ENCODE results near the gene CAPZB. TPM values are rescaled to one million over a fixed set of nuclear protein-coding genes. Genes with fewer than 3 reads are reported as not detected.

Gene CAPZB
- total RNA-seq, 1 experiment from 2014 or later: 141 TPM

GRCh38 chr1:19385869-19386591 is 99.3 kb downstream of the CAPZB start:
- no peak for DNase-seq (ENCODE audit: low read depth)

- DNase-seq (ENCODE audit: low read depth): no peak
Measured at GRCh38 chr1:19385221-19385620, 100.1 kb downstream of the CAPZB start.

- no peak for DNase-seq (ENCODE audit: low read depth)
Measured at GRCh38 chr1:19384772-19385187, 100.6 kb downstream of the CAPZB start.

- DNase-seq (ENCODE audit: low read depth): peak; percentile 57
Measured at GRCh38 chr1:19384113-19384512, 101.2 kb downstream of the CAPZB start.

GRCh38 chr1:19382222-19382621 is 103.1 kb downstream of the CAPZB start:
- DNase-seq (ENCODE audit: low read depth): no peak

GRCh38 chr1:19381261-19381660 is 104.1 kb downstream of the CAPZB start:
- DNase-seq (ENCODE audit: low read depth): no peak

- no peak for DNase-seq (ENCODE audit: low read depth)
Measured at GRCh38 chr1:19377812-19378718, 107.3 kb downstream of the CAPZB start.

GRCh38 chr1:19376428-19377372 is 108.6 kb downstream of the CAPZB start:
- DNase-seq (ENCODE audit: low read depth): no peak

GRCh38 chr1:19375631-19376400 is 109.5 kb downstream of the CAPZB start:
- DNase-seq (ENCODE audit: low read depth): no peak

- DNase-seq (ENCODE audit: low read depth): no peak
Measured at GRCh38 chr1:19374926-19375325, 110.4 kb downstream of the CAPZB start.

- DNase-seq (ENCODE audit: low read depth): no peak
Measured at GRCh38 chr1:19374083-19374801, 111.1 kb downstream of the CAPZB start.

GRCh38 chr1:19373211-19374082 is 111.9 kb downstream of the CAPZB start:
- DNase-seq (ENCODE audit: low read depth): no peak

- DNase-seq (ENCODE audit: low read depth): no peak
Measured at GRCh38 chr1:19372602-19373001, 112.7 kb downstream of the CAPZB start.

- DNase-seq (ENCODE audit: low read depth): no peak
Measured at GRCh38 chr1:19372136-19372514, 113.2 kb downstream of the CAPZB start.

GRCh38 chr1:19371226-19372135 is 113.9 kb downstream of the CAPZB start:
- DNase-seq (ENCODE audit: low read depth): no peak

- no peak for DNase-seq (ENCODE audit: low read depth)
Measured at GRCh38 chr1:19370453-19371170, 114.7 kb downstream of the CAPZB start.

- no peak for DNase-seq (ENCODE audit: low read depth)
Measured at GRCh38 chr1:19369396-19370090, 115.8 kb downstream of the CAPZB start.

Measured in Daoy (cell line).